Measurements from ENCODE around the gene MAST3. TPM values are rescaled to one million over a fixed set of nuclear protein-coding genes. Genes with fewer than 3 reads are reported as not detected.
"Not testable (repeated sequence)": the region's sequence is repeated elsewhere in the genome, so short reads cannot be mapped to it uniquely, and the experiment has no call there.

The MAST3 gene
- total RNA-seq, 2 donors from 2014 or later, result 33.6 to 38.6 TPM

- DNase-seq (peak; percentile 97 to 99), ATAC-seq (peak; percentile 65)
- intact Hi-C loops (cut with DNase I, micrococcal nuclease), result no loop called here
These were observed 54.9 kb downstream of the MAST3 start for GRCh38 chr19:18152442-18152816.

DNA sequence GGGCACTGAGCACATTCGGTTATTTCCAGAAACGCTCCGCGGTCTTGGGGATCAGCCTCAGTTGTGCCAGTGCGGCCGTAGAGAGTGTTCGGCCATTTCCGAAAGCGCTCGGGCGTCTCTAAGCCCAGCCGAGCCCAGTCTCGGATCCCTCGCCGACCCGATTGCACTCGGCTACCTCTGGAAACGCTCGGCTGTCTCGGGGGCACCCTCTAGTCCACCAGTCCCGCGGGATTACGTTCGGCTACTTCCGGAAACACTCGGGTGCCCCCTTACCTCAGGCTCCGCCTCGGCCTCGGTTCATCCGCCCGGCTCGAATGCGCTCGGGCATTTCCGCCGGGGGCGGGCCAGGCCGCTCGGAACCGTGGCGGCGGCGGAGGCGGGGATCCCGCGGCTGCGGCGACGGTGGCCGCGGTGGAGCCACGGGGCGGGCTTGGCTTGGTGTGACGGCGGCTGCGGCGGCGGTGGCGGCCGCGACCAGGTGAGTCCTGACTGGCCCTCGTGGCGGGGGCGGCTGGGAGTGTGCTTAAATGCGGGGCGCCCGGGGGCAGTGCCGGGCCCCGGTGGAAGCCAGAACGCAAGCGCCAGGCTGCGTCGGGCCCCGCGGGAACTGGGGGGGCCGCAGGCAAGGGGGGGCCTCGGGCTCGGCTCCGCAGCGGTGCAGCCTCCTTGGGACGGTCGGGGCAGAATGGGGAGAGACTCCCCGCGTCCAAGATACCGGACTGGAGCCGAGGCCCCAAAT, 55.4 kb downstream of the MAST3 start, which contains the start of gene PIK3R2:
PIK3R2 (plus strand) TSS at position 347 of the 739 bp plus-strand sequence. CDS start 2,717 bp downstream, outside the sequence.
- DNase-seq (peak; percentile 99 to 100), ATAC-seq (peak; percentile 73)
- intact Hi-C loops (cut with DNase I, micrococcal nuclease), result no loop called here

DNA sequence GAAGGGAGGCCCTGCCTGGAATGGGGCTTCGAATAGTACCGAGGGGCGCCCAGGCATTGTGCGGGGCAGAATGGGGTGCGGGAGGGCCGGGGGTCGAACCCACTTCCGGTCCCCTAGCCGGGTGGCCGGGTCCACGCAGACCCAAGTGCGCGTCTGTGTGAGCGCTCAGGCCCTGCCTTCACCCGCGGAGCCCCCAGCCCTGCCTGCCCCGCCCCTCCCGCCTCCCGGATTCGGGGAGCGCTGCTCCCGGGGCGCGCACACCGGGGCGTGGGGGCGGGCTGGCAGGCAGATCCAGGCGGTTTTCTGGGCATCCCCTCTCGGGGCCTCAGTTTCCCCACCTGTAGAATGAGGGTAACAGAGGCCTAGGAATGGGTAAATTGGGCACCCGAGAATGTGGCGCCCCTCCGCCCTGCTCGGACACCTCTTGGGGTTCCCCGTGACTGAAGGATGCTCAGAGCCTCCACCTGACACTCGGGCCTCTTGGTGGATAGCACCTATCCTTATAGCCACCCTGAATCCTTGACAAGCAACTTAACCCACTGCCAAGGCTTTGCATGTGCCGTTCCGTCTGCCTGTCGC, 56.1 kb downstream of the MAST3 start:
- ATAC-seq (no peak), DNase-seq (peak; percentile 58 to 63)
- intact Hi-C loops (cut with DNase I, micrococcal nuclease), result no loop called here

DNA sequence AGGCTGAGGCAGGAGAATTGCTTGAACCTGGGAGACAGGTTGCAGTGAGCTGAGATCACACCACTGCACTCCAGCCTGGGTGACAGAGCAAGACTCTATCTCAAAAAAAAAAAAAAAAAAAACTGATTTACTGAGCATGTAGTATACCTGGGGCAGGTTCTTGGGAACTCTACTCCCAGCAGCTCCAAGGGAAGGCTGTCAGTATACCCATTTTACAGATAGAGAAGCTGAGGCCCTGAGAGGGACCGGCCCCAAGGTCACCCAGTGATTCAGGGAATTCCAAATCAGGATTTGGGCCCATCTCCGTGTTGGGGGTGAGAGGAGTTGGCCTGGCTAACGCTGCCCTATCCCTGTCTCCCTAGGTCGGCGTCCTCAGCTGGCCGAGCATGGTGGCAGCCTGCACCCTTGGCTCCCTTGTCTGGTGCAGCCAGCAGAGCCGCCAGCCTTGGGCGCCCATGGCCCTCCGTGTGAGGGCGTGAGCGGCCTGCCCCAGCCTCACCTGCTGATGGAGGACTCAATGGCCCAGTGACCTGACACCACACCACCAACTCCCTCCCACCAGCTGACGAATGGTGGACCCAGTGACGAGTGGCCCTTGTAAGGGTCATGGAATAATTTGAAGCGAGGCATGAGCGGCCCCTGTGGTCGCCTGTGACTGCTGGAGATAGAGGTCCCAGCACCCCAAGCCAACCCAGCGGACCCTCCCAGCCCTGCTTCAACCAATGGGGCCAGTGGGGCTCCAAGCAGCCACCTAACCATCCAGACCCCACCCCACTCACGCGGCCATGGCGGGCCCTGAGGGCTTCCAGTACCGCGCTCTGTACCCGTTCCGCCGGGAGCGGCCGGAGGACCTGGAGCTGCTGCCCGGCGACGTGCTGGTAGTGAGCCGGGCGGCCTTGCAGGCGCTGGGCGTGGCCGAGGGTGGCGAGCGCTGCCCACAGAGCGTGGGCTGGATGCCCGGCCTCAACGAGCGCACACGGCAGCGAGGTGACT, 57.8 kb downstream of the MAST3 start:
- DNase-seq (peak in 1 of 2 donors; percentile 70), ATAC-seq (peak; percentile 21)
- intact Hi-C loops (cut with DNase I, micrococcal nuclease), result no loop called here

DNA sequence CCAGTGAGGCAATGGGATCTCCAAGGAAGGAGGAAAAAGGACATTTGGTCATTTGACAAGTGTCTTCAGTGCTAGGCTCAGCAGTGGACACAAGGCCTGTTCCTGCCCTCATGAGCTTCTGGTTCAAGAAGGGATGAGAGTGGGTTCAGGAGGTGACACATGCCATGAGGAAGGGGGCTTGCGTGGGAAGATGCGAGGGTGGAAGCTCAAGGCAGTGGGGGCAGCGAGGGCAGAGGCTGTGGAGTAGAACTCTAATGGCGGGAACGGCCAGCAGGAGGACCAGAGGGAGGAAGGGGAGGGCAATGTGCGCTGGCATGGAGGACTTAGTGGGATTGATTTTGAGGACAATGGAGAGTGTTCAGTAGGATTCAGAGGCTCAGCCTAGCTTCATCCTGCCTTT, 58.7 kb downstream of the MAST3 start:
- intact Hi-C loops (cut with DNase I, micrococcal nuclease), result no loop called here
- no peak for DNase-seq

GRCh38 chr19:18156841-18157464, 59.4 kb downstream of the MAST3 start:
- intact Hi-C loops (cut with DNase I, micrococcal nuclease), result no loop called here
- ATAC-seq, result peak; percentile 55
- peak; percentile 95 to 97 for DNase-seq

More for the DNA sequence above, 58.7 kb downstream of the MAST3 start:
- no peak for ATAC-seq

DNA sequence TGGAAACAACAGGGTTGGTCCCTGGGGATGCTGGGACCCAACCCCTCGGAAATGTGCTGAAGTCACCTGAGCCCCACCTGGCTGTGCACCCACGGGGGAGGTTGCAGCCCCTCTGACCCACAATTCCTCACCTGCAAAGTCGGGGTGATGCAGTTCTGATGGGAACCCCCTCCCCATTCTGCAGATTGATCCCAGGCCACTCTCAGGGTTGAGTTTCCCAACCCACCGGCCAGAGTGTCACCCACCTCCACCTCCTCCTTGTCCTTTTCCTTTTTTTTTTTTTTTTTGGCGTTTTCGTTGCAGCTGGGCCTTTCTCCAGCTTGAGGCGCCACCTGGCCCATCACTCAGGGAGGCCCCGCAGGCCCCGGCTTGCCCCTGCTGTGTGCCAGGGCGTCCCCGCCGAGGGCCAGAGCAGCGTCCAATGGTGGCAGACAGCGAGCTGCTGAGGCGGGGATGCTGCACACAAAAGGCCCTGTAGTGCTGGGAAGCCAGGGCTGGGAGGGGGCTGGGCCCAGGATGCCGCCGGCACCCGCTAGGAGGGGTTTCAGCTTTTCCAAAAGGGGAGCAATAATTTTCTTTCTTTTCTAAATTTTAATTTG, 60.0 kb downstream of the MAST3 start:
- intact Hi-C loops (cut with DNase I, micrococcal nuclease), result no loop called here
- no peak for DNase-seq
- no peak for ATAC-seq

DNA sequence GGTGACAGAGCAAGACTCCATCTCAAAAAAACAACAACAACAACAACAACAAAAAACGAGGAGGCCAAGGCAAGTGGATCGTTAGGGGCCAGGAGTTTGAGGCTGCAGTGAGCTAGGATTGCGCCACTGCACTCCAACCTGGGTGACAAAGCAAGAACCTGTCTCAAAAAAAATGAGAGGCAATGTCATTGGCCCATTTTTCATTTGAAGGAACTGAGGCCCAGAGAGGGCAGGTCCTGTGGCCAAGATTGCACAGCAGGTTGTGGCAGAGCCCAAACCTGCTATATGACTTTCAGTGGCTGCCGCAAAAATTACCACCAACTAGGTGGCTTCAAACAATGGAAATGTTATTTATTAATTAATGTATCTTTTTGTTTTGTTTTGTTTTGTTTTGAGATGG, 60.9 kb downstream of the MAST3 start:
- intact Hi-C loops (cut with DNase I, micrococcal nuclease), result no loop called here
- no peak for ATAC-seq
- DNase-seq, result no peak

GRCh38 chr19:18159059-18159616, 61.6 kb downstream of the MAST3 start:
- intact Hi-C loops (cut with DNase I, micrococcal nuclease); ATAC-seq; DNase-seq: not testable (repeated sequence)

- no peak for ATAC-seq
- no peak for DNase-seq
- intact Hi-C loops (cut with DNase I, micrococcal nuclease), result loop anchor here (10.0 kb wide), 2 partner anchors 45 to 145 kb away; no protein-coding TSS in a partner anchor
These were observed 62.2 kb downstream of the MAST3 start for GRCh38 chr19:18159810-18160209.

DNA sequence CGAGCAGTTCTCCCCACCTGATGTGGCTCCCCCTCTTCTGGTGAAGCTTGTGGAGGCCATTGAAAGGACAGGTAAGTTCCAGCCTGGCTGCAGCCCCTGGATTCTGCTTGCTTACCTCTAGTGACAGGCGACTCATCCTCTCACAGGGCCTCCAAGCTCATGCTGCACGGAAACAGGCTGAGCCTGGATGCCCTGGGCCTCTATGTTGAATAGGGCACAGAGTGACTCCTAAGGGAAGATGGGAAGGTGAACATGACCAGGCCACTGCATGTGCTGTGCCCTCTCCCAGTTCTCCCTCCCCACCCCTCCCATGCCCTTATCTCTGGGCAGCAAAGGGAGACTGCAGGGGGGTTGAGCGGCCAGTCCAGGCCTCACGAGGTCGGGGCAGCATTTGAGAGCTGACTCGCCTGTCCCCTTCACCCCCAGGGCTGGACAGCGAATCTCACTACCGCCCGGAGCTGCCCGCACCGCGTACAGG, 63.0 kb downstream of the MAST3 start:
- intact Hi-C loops (cut with DNase I, micrococcal nuclease), result loop anchor here (10.0 kb wide), 2 partner anchors 46 to 146 kb away; no protein-coding TSS in a partner anchor
- DNase-seq (no peak), ATAC-seq (no peak)

- intact Hi-C loops (cut with DNase I, micrococcal nuclease), result loop anchor here (10.0 kb wide), 2 partner anchors 46 to 146 kb away; no protein-coding TSS in a partner anchor
- DNase-seq (peak in 1 of 2 donors; percentile 81), ATAC-seq (peak; percentile 73)
These were observed 63.5 kb downstream of the MAST3 start for GRCh38 chr19:18160971-18161635.

- intact Hi-C loops (cut with DNase I, micrococcal nuclease), result loop anchor here (10.0 kb wide), 2 partner anchors 47 to 147 kb away; no protein-coding TSS in a partner anchor
- peak; percentile 1 for ATAC-seq
- no peak for DNase-seq
These were observed 64.0 kb downstream of the MAST3 start for GRCh38 chr19:18161636-18162002.

DNA sequence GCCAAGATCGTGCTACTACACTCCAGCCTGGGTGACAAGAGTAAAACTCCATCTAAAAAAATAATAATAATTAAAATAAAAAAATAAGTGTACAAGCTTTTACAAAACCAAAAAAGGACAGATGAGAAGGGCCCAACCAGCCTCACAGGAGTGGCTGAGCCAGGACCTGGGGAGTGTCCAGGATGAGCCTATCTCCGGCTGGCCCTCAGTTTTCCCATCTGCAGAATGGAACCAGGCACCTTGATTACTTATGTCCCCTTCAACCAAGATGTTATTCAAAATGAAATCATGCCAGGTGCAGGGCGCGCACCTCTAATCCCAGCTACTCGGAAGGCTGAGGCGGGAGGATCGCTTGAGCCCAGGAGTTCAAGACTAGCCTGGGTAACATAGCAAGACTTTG, 66.5 kb downstream of the MAST3 start:
- DNase-seq (no peak), ATAC-seq (no peak)
- intact Hi-C loops (cut with DNase I, micrococcal nuclease), result loop anchor here (10.0 kb wide), 2 partner anchors 49 to 149 kb away; no protein-coding TSS in a partner anchor

GRCh38 chr19:18165794-18166544, 68.4 kb downstream of the MAST3 start:
- ATAC-seq, result peak; percentile 36
- intact Hi-C loops (cut with DNase I, micrococcal nuclease), result loop anchor here (5.0 to 10.0 kb wide), 3 partner anchors 51 to 151 kb away; no protein-coding TSS in a partner anchor
- no peak for DNase-seq

DNA sequence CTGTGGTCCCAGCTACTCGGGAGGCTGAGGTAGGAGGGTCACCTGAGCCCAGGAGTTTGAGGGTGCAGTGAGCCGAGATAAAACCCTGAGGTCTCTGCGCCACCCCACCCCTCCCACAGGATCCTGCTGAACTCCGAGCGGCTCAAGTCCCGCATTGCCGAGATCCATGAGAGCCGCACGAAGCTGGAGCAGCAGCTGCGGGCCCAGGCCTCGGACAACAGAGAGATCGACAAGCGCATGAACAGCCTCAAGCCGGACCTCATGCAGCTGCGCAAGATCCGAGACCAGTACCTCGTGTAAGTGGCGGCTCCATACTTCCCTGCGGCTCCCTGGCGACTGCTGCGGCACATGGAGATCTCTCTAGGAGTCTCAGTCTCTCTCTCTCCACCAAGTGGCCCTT, 69.4 kb downstream of the MAST3 start:
- intact Hi-C loops (cut with DNase I, micrococcal nuclease), result loop anchor here (5.0 to 10.0 kb wide), 3 partner anchors 52 to 152 kb away; no protein-coding TSS in a partner anchor
- DNase-seq (no peak), ATAC-seq (no peak)
